GM21737 (cell line): ENCODE measurements around the gene C21orf58.
"Not testable (repeated sequence)": the region's sequence is repeated elsewhere in the genome, so short reads cannot be mapped to it uniquely, and the experiment has no call there.

ENCODE experiments used
- ATAC-seq: cut with Tn5 transposase; IDR thresholded peaks from one replicate; pipeline ENCODE4 v1.9.1; 2021; ENCODE audit warnings: mild to moderate bottlenecking, moderate library complexity; ENCODE audit not compliant: unreplicated experiment

Gene C21orf58

DNA sequence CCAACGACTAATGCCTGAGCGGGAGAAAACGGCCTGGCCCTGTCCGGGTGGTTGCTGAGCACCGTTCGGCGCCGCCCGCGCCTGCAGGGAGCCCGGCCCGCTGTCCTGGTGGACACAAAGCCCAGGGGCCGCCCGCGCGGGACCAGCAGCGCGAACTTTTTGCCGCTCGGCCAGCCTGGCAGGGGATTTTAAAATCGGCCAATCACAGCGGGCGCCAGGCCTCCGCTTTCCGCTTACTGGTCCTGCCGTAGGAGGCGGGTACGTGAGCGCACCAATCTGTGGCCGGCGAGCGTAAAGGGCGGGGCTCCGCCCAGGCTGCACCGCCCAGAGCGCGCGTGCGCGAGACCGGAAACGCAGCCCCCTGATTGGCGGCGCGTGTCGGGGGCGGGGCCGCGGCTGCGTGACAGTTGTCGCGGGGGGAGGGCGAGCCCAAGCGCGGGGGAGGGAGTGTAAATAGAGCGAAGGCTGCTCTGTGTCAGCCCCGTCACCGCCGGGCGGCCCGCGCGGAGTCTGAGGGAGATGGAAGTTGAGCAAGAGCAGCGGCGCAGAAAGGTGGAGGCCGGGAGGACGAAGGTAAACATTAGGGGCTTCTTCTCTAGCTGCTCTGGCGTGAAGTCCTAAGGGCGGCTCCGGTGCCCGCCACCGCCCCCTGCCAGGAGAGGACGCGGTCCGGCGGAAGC is at the start of gene C21orf58, which contains the start of gene PCNT:
Gene C21orf58, minus strand, starts transcription at position 161 of the 680 bp plus-strand sequence. CDS start 1,132 bp downstream, outside the sequence.
Gene PCNT, plus strand, starts transcription at position 447 of the 680 bp plus-strand sequence. Its CDS starts 73 bp downstream, at position 520.
- peak; percentile 73 for ATAC-seq

DNA sequence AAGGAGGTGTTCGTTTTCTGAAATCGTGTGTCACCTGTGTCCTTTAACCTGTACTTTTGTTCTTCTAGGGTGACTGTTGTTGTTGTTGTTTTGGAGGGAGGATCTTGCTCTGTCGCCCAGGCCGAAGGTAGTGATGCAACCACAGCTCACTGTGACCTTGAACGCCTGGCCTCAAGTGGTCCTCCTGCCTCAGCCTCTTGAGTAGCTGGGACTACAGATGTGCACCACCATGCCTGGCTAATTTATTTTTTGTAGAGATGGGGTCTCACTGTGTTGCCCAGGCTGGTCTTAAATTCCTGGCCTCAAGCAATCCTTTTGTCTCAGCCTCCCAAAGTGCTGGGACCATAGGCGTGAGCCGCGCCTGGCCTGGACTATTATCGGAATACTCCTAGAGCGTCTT is 49.3 kb upstream of the C21orf58 start:
- not testable (repeated sequence) for ATAC-seq

DNA sequence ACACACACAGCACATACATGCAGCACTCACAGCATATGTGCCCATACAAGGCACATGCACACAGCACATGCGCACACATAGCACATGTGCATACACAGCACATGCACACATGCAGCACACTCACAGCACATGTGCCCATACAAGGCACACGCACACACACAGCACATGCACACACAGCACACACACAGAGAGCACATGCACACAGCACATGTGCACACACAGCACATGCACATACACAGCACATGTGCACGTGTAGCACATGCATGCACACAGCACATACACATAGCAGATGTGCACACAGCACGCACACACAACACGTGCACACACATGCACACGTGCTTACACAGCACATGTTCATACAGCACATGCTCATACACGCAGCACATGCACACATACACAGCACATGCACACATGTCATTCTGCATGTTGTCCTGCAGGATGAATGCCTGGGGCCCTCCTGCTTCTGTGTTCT is 48.4 kb upstream of the C21orf58 start:
- ATAC-seq, result no peak

DNA sequence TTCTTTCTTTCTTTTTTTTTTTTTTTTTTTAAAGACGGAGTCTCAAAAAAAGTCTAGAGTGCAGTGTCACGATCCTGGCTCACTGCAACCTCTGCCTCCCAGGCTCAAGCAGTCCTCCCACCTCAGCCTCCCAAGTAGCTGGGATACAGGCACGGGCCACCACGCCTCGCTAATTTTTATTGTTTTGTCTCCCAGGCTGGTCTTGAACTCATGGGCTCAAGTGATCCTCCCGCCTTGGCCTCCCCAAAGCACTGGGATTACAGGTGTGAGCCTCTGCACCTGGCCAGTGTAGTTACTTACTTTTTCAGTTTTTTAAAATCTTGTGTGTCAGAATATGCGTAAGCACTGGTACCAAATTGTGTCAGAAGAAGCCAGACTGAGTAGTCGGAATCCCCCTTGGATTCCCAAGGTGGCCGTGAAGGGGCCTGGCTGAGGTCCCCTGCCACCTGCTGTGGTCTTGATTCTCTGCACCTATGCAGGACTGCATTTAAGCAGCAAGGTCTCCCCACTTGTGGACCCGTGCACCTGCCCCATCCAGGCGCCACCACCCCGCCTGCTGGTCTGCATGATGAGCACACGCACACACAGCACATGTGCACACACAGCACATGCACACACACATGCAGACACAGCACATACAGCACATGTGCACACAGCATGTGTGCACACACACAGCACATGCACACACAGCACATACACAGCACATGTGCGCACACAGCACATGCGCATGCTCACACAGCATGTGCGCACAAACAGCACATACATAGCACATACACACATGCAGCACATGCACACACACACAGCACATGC is 47.7 kb upstream of the C21orf58 start:
- ATAC-seq, result no peak

DNA sequence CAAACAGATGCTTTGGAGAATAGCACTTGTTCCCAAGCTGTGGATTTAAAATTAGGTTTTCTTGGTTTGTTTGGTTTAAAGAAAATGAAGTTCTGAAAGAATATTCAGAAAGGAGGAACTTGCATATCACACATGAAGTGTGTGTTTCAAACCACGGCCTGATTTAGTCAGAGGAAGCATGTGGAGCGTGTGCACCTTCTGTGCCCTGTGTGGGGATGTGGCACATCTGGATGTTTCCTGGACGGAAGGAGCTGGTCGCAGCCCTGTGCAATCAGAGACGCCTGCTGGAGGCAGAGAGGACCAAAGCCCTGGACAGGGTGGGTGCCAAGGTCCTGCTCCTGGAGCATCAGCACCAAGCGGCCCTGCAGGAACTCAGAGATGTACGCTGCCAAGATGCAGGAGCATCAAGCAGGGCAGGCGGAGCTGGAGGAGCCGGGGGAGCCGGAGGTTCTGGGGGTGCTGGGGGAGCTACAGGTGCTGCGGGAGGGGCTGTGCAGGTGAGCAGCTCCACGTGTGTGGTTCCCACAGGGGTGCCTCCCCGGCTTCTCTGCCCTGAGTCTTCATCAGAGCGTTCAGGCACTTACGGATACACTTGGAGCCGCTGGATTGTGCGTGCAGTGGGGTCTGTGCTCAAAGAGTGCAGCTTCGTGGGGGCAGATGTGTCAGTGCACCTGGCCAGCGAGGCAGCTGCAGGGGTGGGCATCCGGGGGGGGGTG is 46.0 kb upstream of the C21orf58 start:
- no peak for ATAC-seq

DNA sequence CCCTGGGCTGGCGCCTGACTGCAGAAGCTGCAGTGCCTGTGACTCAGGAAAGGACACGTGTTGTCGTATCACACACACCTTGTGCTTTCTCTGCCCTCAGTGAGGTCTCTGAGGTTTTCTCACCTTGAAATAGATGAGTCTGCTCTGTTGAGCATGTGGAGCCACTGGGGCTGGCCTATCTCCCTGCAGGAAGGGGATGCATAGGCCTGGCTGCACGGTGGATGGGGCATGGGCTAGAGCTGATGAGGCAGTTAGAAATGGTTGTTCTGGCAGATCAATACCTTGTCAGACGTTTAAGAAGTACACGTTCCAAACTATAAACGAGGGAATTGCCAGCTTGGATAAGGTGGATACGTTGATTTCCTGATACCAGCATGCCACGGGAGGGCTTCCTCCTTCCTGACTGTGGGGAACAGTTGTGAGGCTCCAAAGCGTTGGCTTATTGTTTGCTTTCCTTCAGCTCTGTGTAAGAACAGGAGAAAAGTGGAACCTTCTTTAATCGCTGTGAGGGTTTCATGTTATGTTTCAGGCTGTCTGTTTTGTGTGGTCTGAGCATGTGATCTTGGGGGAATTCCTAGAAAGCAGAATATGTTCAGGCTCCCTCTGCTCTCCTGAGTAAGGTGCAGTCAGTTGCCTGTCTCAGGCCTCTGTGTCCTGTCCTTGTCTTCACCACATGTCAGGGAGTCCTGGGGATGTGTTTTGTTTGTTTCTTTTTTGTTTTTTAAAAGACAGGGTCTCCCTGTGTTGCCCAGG is 45.0 kb upstream of the C21orf58 start:
- no peak for ATAC-seq

DNA sequence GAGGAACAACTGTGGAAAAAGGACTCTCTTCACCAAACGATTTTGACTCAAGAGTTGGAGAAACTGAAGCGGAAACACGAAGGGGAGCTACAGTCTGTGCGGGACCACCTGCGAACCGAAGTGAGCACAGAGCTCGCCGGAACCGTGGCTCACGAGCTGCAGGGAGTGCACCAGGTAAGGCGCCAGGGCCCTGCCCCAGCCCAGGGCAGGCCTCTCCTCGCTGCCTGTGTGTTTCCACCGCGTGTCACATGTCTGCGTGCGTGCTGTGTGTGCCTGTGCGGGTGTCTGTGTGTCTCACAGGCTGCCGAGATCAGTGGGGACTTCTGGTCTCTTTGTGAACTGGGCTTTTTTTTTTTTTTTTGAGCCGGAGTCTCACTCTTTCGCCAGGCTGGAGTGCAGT is 43.3 kb upstream of the C21orf58 start:
- no peak for ATAC-seq

DNA sequence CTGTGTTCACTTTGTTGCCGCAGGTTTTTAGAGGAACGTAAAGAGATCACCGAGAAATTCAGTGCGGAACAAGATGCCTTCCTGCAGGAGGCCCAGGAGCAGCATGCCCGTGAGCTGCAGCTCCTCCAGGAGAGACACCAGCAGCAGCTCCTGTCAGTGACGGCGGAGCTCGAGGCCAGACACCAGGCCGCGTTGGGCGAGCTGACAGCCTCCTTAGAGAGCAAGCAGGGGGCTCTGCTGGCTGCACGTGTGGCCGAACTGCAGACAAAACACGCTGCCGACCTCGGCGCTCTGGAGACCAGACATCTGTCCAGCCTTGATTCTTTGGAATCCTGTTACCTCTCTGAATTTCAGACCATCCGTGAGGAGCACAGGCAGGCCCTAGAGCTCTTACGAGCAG is 42.9 kb upstream of the C21orf58 start:
- ATAC-seq, result no peak

DNA sequence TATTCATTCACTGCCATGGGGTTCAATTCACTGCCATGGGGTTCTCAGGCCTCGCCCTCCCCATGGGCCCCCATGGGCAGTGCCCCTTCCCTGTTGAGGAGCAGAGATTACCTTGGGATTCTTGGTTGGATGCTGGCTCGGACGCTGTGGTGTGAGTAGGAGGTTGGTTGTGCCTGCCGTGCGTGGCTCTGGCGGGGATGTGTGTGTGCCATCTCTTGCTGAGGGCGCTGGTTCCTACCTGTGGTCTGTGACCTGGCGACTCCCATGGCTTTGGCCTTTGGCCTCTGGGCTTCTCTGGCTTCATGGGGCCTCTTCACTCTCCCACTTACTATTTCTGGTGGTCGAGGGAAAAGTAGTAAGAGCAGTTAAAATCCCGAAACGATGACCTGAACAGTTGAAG is 42.4 kb upstream of the C21orf58 start:
- no peak for ATAC-seq

DNA sequence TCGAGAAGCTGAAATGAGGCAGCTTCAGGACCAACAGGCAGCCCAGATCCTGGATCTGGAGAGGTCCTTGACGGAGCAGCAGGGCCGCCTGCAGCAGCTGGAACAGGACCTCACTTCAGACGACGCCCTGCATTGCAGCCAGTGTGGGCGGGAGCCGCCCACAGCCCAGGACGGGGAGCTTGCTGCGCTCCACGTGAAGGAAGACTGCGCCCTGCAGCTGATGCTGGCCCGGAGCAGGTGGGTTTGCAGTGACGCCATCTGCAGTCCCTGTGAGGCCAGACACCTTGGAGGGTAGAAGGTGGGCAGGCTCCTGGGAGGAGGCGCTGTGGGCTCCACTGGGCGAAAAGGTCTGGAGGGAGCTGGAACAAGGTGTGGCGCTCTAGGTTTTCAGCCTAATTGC is 40.0 kb upstream of the C21orf58 start:
- no peak for ATAC-seq

DNA sequence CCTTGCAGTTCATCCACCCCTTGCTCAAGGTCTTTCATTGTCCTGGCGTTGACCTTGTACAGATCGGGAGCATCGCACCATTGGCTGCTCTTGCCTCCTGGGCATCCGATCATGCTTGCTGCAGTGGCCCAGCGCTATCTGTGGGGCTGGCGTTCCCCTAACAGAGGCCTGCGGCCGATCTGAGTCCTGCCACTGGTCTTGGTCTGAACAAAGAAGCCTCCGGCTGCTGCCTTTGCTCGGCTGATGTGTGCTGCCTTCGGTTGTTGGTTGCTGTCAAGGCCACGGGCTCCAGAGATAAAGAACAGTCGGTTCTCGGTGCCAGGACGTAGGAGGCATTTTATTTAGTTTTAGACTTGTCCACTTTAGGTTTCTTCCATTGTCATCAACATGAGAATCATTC is 39.3 kb upstream of the C21orf58 start:
- no peak for ATAC-seq

DNA sequence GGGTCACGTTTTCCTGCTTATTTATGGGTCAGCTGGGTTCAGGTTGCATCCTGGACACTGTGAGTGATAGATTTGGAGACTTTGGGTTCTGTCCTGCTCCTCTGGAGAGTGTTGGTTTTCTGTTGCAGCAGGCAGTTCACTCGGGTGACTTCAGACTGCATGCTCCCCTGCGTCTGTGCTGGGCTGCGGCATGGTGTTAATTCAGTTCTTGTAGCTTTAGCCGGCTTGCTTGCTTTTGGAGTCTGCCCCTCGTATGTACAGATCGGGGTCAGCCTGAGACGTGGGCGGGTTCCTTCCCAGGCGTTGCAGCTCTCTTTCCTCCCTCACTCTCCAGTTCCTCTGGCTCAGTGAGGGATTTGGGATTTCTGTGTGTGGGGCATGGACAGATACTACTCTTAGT is 38.3 kb upstream of the C21orf58 start:
- ATAC-seq, result no peak

DNA sequence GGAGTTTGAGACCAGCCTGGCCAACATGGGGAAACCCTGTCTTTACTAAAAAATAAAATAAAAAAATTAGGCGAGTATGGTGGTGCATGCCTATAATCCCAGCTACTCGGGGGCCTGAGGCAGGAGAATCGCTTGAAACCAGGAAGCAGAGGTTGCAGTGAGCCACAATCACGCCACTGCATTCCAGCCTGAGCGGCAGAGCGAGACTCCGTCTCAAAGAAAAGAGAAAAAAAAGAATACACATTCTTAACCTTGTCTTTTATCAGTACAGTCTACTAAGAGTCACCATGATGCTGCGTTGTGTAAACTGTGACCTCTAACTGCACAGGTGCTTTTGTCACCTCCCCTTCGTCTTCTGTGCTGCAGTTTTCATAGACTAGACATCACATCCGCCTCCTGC is 37.5 kb upstream of the C21orf58 start:
- no peak for ATAC-seq

DNA sequence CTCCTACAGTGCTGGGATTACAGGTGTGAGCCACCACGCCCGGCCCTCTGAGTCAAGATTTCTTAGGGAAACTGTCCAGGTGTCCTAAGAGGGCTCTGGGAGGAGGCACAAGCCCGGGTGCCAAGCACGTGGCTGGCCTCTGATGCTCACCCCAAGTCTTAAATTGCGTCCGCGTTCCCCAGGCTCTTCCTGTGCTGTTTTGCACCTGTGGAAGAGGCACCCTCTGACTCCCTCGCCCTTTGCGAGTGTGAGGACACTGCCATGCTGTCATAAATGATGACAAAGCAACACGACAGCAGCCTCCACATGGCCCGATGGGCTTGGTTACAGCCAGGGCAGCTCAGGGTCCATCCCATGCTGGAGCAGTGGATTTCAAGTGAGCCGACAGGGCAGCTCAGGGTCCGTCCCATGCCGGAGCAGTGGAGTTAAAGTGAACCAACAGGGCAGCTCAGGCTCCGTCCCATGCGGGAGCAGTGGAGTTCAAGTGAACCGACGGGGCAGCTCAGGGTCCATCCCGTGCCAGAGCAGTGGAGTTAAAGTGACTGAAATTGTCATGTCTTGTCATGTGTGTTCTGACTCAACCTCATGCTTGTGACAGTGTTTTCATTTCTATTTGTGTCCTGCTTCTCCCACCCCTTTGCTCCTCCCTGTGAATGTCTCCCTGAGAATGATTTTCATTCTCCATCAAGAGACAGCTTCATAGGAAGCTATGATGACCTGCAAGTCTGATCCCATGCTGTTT is 34.2 kb upstream of the C21orf58 start:
- ATAC-seq, result no peak

DNA sequence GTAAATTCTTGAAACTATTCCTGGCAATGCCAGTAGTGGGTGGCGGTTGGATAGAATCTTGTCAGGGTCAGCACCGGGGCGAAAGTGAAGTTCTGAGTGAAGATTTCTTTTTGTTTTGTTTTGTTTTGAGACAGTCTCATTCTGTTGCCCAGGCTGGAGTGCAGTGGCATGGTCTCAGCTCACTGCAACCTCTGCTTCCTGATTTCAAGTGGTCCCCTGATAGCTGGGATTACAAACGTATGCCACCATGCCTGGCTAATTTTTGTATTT is 33.6 kb upstream of the C21orf58 start:
- ATAC-seq, result no peak

DNA sequence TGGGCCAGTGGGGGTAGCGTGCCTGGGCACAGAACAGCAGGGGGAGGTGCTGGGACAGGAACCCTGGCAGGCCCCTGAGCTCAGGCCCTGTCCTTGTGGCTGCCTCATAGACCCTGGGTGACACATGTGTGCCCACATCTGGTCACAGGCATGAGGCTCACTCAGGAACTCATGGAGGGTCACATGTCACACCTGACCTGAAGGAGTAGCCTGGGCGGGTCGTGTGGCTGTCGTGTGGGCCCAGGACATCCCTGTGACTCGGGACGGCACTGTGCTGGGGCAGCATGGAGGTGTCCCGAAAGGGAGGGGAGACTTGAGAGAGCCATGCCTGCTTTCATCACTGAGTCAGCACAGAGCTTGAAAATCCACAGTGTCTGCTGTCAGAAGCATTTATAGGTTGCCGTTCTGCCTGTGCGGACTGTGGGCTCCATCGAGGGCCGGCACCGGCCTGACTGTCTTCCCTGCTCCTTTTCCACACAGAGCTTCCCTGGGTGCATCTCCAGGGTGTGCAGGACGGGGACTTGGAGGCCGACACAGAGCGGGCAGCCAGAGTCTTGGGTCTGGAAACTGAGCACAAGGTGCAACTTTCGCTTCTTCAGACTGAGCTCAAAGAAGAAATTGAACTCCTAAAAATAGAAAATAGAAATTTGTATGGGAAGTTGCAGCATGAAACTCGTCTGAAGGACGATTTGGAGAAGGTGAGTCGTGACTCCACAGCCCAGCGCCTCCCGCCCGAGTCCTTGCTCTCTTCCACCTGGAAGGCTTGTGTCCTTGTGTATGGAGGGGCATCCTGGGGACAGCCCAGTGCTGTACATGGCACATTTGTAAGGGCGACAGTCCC is 33.0 kb upstream of the C21orf58 start:
- no peak for ATAC-seq

DNA sequence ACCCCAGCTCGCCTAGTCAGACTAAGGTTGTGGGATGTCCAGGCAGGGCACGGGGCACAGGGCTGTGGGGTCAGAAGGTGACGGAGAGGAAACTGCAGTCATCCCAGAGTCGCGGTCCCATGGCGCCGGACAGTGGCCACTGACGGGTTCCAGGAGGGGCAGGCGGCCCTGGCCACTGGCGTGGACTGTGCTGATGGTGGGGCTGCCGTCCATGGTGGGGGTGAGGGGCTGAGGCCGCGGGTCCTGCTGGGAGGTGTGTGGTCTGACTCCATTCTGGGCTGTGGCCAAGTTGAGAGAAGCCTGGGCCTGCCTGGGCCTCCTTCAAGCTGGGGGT is 32.3 kb upstream of the C21orf58 start:
- ATAC-seq, result no peak

DNA sequence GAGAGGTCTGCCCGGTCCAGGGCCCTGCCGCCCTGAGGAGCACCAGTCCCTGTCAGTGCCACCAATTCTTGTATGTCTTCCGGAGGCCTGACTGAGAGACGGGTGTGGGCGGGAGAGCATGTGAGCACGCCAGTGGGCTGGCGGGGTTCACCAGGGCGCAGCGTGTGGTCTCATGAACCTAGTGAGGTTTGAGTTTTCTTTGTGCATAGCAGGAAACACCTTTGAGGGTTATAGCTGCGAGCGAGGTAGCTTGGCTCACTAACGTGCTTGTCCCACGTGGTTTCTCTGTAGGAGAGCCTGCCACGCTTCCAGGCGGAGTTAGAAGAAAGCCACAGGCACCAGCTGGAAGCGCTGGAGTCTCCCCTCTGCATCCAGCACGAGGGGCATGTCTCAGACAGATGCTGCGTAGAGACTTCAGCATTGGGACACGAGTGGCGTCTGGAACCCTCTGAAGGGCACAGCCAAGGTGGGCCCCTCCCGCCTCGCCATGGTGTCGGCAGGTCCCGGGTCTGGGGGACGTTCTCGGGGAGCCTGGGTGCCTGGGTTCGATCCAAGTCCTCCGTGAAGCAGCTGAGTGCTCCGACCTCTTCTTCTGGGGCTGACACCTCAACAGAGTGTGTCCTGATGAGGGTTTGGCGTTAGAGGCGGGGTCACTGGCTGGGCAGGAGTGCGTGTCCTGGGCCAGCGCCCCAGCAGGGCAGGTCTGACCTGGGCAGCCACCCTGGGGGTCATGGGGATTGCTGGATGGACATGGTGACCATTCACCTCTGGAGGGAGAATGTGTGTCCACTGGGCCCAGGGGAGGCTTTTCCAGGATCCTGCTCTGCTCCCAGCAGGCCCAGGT is 31.7 kb upstream of the C21orf58 start:
- ATAC-seq, result no peak

DNA sequence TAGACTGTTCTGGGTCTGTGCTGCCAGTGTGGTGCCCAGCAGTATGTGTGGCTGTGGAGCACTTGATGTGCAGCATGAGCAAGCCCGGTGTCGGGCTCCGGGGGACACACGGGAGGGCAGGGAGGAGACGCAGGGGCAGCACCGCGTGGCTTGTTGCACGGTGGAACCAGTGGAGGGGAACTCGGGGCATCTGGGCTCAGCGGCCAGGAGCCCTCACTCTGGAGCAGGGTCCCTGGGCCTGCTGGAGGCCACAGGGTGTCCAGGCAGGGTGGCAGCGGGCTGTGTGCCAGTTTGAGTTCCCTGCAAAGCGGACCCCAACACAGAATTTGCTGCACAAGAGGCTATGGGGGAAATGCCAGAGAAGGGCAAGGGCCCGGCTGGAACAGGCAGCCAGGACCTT is 30.8 kb upstream of the C21orf58 start:
- ATAC-seq, result no peak
